ENCODE measurements around the gene TREX2.

TREX2 gene

GRCh38 chrX:153487590-153488071, 41.8 kb upstream of the TREX2 start:
- no peaks in the 10 kb centered on the region for H3K9me3 ChIP-seq (ENCODE audit: insufficient read depth, low read depth, low read length)
- H3K9ac ChIP-seq (ENCODE audit: low read depth, low read length) = no peak overlapping the region
- no peaks in the 10 kb centered on the region for H3K4me1 ChIP-seq (ENCODE audit: insufficient read depth, low read length)
- no peaks in the 10 kb centered on the region for H3K27me3 ChIP-seq (ENCODE audit: insufficient read depth, low read length)
- H3K36me3 ChIP-seq (ENCODE audit: insufficient read depth, low read depth, low read length) = no peaks in the 10 kb centered on the region
- no peak overlapping the region for H3K4me3 ChIP-seq (ENCODE audit: low read length)
- H3K27ac ChIP-seq (ENCODE audit: low read length) = no peak overlapping the region

- H3K9me3 ChIP-seq (ENCODE audit: insufficient read depth, low read depth, low read length) = no peaks in the 10 kb centered on the region
- H3K27me3 ChIP-seq (ENCODE audit: insufficient read depth, low read length) = no peaks in the 10 kb centered on the region
- no peaks in the 10 kb centered on the region for H3K4me1 ChIP-seq (ENCODE audit: insufficient read depth, low read length)
- H3K27ac ChIP-seq (ENCODE audit: low read length) = no peak overlapping the region
- no peak overlapping the region for H3K9ac ChIP-seq (ENCODE audit: low read depth, low read length)
- H3K4me3 ChIP-seq (ENCODE audit: low read length) = no peak overlapping the region
- no peaks in the 10 kb centered on the region for H3K36me3 ChIP-seq (ENCODE audit: insufficient read depth, low read depth, low read length)
Observed at GRCh38 chrX:153486171-153486570, 40.3 kb upstream of the TREX2 start.

GRCh38 chrX:153485396-153486080, 39.7 kb upstream of the TREX2 start:
- no peaks in the 10 kb centered on the region for H3K9me3 ChIP-seq (ENCODE audit: insufficient read depth, low read depth, low read length)
- no peak overlapping the region for H3K9ac ChIP-seq (ENCODE audit: low read depth, low read length)
- no peak overlapping the region for H3K27ac ChIP-seq (ENCODE audit: low read length)
- no peak overlapping the region for H3K4me3 ChIP-seq (ENCODE audit: low read length)
- H3K4me1 ChIP-seq (ENCODE audit: insufficient read depth, low read length) = no peaks in the 10 kb centered on the region
- no peaks in the 10 kb centered on the region for H3K36me3 ChIP-seq (ENCODE audit: insufficient read depth, low read depth, low read length)
- H3K27me3 ChIP-seq (ENCODE audit: insufficient read depth, low read length) = no peaks in the 10 kb centered on the region

- Histone ChIP-seq H3K27me3 (ENCODE audit: insufficient read depth, low read length) (no peaks in the 10 kb centered on the region), H3K4me1 (ENCODE audit: insufficient read depth, low read length) (no peaks in the 10 kb centered on the region), H3K9ac (ENCODE audit: low read depth, low read length) (no peak overlapping the region), H3K9me3 (ENCODE audit: insufficient read depth, low read depth, low read length) (no peaks in the 10 kb centered on the region), H3K4me3 (ENCODE audit: low read length) (no peak overlapping the region), H3K36me3 (ENCODE audit: insufficient read depth, low read depth, low read length) (no peaks in the 10 kb centered on the region), H3K27ac (ENCODE audit: low read length) (no peak overlapping the region)
Observed at GRCh38 chrX:153482376-153483015, 36.6 kb upstream of the TREX2 start.

- no peak overlapping the region for H3K9ac ChIP-seq (ENCODE audit: low read depth, low read length)
- no peaks in the 10 kb centered on the region for H3K36me3 ChIP-seq (ENCODE audit: insufficient read depth, low read depth, low read length)
- H3K4me3 ChIP-seq (ENCODE audit: low read length) = no peak overlapping the region
- no peak overlapping the region for H3K27ac ChIP-seq (ENCODE audit: low read length)
- no peaks in the 10 kb centered on the region for H3K9me3 ChIP-seq (ENCODE audit: insufficient read depth, low read depth, low read length)
- peaks cover 6% of the 10 kb centered on the region for H3K27me3 ChIP-seq (ENCODE audit: insufficient read depth, low read length)
- H3K4me1 ChIP-seq (ENCODE audit: insufficient read depth, low read length) = no peaks in the 10 kb centered on the region; the same call in 1 of the 2 replicates
Observed at GRCh38 chrX:153481043-153481442, 35.2 kb upstream of the TREX2 start.

GRCh38 chrX:153478746-153479145, 32.9 kb upstream of the TREX2 start:
- Histone ChIP-seq H3K9me3 (ENCODE audit: insufficient read depth, low read depth, low read length) (no peaks in the 10 kb centered on the region), H3K4me1 (ENCODE audit: insufficient read depth, low read length) (no peaks in the 10 kb centered on the region; the same call in 1 of the 2 replicates), H3K36me3 (ENCODE audit: insufficient read depth, low read depth, low read length) (no peaks in the 10 kb centered on the region), H3K27me3 (ENCODE audit: insufficient read depth, low read length) (peaks cover 26% of the 10 kb centered on the region), H3K4me3 (ENCODE audit: low read length) (no peak overlapping the region), H3K27ac (ENCODE audit: low read length) (no peak overlapping the region), H3K9ac (ENCODE audit: low read depth, low read length) (no peak overlapping the region)

GRCh38 chrX:153477901-153478300, 32.0 kb upstream of the TREX2 start:
- Histone ChIP-seq H3K9ac (ENCODE audit: low read depth, low read length) (no peak overlapping the region), H3K27me3 (ENCODE audit: insufficient read depth, low read length) (peaks cover 31% of the 10 kb centered on the region), H3K4me1 (ENCODE audit: insufficient read depth, low read length) (no peaks in the 10 kb centered on the region; the same call in 1 of the 2 replicates), H3K4me3 (ENCODE audit: low read length) (no peak overlapping the region), H3K9me3 (ENCODE audit: insufficient read depth, low read depth, low read length) (no peaks in the 10 kb centered on the region), H3K36me3 (ENCODE audit: insufficient read depth, low read depth, low read length) (no peaks in the 10 kb centered on the region), H3K27ac (ENCODE audit: low read length) (no peak overlapping the region)

GRCh38 chrX:153477364-153477857, 31.6 kb upstream of the TREX2 start:
- no peak overlapping the region for H3K9ac ChIP-seq (ENCODE audit: low read depth, low read length)
- no peaks in the 10 kb centered on the region for H3K9me3 ChIP-seq (ENCODE audit: insufficient read depth, low read depth, low read length)
- no peak overlapping the region for H3K4me3 ChIP-seq (ENCODE audit: low read length)
- H3K27me3 ChIP-seq (ENCODE audit: insufficient read depth, low read length) = peaks cover 31% of the 10 kb centered on the region
- H3K27ac ChIP-seq (ENCODE audit: low read length) = no peak overlapping the region
- H3K4me1 ChIP-seq (ENCODE audit: insufficient read depth, low read length) = no peaks in the 10 kb centered on the region; the same call in 1 of the 2 replicates
- no peaks in the 10 kb centered on the region for H3K36me3 ChIP-seq (ENCODE audit: insufficient read depth, low read depth, low read length)

- H3K36me3 ChIP-seq (ENCODE audit: insufficient read depth, low read depth, low read length) = no peaks in the 10 kb centered on the region
- no peak overlapping the region for H3K9ac ChIP-seq (ENCODE audit: low read depth, low read length)
- H3K27me3 ChIP-seq (ENCODE audit: insufficient read depth, low read length) = peaks cover 31% of the 10 kb centered on the region
- no peaks in the 10 kb centered on the region for H3K9me3 ChIP-seq (ENCODE audit: insufficient read depth, low read depth, low read length)
- no peak overlapping the region for H3K27ac ChIP-seq (ENCODE audit: low read length)
- H3K4me1 ChIP-seq (ENCODE audit: insufficient read depth, low read length) = no peaks in the 10 kb centered on the region; the same call in 1 of the 2 replicates
- no peak overlapping the region for H3K4me3 ChIP-seq (ENCODE audit: low read length)
Observed at GRCh38 chrX:153476666-153477363, 31.0 kb upstream of the TREX2 start.

- Histone ChIP-seq H3K27me3 (ENCODE audit: insufficient read depth, low read length) (peaks cover 31% of the 10 kb centered on the region), H3K4me3 (ENCODE audit: low read length) (no peak overlapping the region), H3K36me3 (ENCODE audit: insufficient read depth, low read depth, low read length) (no peaks in the 10 kb centered on the region), H3K9ac (ENCODE audit: low read depth, low read length) (no peak overlapping the region), H3K9me3 (ENCODE audit: insufficient read depth, low read depth, low read length) (no peaks in the 10 kb centered on the region), H3K27ac (ENCODE audit: low read length) (no peak overlapping the region), H3K4me1 (ENCODE audit: insufficient read depth, low read length) (no peaks in the 10 kb centered on the region; the same call in 1 of the 2 replicates)
Observed at GRCh38 chrX:153475751-153476281, 30.0 kb upstream of the TREX2 start.

GRCh38 chrX:153475271-153475670, 29.4 kb upstream of the TREX2 start:
- Histone ChIP-seq H3K4me1 (ENCODE audit: insufficient read depth, low read length) (no peaks in the 10 kb centered on the region; the same call in 1 of the 2 replicates), H3K27me3 (ENCODE audit: insufficient read depth, low read length) (peaks cover 31% of the 10 kb centered on the region), H3K4me3 (ENCODE audit: low read length) (no peak overlapping the region), H3K36me3 (ENCODE audit: insufficient read depth, low read depth, low read length) (no peaks in the 10 kb centered on the region), H3K27ac (ENCODE audit: low read length) (no peak overlapping the region), H3K9me3 (ENCODE audit: insufficient read depth, low read depth, low read length) (no peaks in the 10 kb centered on the region), H3K9ac (ENCODE audit: low read depth, low read length) (no peak overlapping the region)

Data from iPS-20b (cell line).